HG03045 (cell line): ENCODE results near the gene NRBP1.
"Not testable (repeated sequence)": the region's sequence is repeated elsewhere in the genome, so short reads cannot be mapped to it uniquely, and the experiment has no call there.

Experiments
- ATAC-seq: cut with Tn5 transposase; IDR thresholded peaks from one replicate; pipeline ENCODE4 v1.9.1; 2021; ENCODE audit warnings: mild to moderate bottlenecking, moderate library complexity; ENCODE audit not compliant: unreplicated experiment

Gene NRBP1

DNA sequence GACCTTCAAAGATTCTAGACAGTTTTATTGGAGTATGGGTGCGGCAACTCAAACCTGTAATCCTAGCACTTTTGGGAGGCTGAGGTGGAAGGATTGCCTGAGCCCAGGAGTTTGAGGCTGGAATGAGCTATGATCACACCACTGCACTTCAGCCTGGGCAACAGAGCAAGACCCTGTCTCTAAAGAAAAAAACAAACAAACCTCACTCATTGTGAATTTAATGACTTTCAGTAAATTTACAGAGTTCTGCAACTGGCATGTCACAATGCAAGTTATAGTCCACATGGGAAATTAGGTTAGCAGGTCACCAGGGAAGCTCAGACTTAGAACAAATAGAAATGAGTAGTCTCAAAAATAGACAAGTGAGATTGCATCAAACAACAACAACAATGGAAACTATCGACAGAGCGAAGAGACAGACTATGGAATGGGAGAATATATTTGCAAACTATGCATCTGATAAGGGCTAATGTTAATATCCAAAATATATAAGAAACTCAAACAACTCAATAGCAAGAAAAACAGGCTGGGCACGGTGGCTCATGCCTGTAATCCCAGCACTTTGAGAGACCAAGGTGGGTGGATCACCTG lies 6.7 kb upstream of the NRBP1 start:
- ATAC-seq, result no peak

DNA sequence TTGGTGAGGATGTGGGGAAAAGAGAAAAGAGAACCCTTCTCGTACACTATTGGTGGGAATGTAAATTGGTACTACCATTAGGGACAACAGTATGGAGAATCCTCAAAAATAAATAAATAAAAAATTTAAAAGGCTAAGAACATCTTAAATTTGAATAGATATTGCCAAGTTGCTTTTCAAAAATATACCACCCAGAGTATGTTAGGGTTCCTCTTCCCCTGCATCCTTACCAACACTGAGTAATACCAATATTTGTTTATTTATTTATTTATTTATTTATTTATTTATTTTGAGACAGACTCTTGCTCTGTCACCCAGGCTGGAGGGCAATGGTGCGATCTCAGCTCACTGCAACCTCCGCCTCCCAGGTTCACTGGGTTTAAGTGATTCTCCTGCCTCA lies 5.5 kb upstream of the NRBP1 start:
- ATAC-seq, result no peak

DNA sequence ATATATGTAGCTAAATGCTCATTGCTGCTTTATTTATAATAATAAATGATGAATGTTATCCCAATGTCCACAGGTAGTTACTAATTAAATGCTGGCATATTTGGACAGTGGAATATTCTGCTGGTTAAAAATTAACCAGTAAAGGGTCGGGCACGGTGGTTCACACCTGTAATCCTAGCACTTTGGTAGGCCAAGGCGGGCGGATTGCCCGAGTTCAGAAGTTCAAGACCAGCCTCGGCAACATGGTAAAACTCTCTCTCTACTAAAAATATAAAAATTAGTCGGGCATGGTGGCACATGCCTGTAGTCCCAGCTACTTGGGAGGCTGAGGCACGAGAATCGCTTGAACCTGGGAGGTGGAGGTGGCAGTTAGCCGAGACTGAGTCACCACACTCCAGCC lies 3.4 kb upstream of the NRBP1 start:
- ATAC-seq, result not testable (repeated sequence)

DNA sequence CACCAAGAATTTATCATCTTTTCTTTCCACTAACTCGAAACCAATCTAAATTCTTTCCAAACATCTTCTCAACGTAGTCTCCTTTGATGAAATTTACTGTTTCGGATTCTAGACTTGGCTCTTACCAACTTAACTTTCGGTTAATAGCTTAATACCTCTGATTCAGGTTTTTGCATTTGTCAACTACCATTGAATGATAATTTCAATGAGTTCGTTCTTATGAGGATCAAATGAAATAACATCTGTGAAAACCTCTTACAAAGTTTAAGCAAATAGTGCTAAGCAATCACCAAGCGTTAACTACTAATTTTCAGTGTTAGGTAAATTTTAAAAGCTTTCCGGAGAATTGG lies 593 bp upstream of the NRBP1 start:
- ATAC-seq, result no peak

DNA sequence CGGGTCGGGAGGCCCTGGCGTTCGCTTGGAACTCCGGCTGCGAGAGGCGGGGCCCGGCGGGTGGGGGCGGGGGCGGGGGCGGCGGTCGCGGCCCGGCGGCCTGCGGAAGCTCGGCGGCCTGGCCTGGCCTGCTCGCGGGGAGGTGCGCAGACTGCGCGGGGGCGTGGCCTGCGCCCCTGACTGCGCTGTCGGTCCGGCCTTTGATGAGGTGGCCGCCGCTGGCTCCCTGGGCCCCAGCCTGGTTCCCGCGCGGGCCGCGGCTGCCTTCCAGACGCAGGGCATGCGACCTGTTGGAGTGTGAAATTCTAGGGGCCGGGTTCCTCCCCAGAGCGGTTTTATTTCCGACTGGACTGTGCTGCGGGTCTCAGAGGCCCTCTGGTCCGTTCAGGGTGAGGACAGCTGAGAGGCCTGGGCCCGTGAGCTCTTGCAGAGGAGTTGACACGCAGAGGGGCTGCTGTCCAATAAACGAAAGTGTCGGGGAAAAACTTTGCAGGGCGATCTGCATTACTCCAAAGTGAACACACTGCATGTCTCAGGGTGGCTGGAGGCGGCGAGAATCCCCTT lies 629 bp downstream of the NRBP1 start:
- peak; percentile 71 for ATAC-seq

DNA sequence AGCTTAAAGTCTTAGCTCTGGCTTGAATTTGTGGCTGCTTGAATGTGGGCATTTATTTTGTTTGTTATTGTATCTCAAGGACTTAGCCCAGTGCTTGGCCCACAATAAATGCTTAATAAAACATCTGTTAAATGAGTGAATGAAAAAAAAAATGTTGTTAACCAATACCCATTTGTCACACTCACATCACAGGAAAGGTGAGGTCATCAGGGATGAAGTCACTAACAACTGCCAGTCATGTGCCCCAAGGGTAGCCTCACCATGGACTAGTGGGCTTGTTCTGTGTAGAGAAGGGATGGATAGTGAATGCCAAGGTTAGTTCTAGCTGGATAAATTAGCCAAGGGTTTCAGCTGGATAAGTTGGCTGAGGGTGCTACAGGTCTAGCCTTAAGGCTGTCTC lies 3.0 kb downstream of the NRBP1 start:
- no peak for ATAC-seq

DNA sequence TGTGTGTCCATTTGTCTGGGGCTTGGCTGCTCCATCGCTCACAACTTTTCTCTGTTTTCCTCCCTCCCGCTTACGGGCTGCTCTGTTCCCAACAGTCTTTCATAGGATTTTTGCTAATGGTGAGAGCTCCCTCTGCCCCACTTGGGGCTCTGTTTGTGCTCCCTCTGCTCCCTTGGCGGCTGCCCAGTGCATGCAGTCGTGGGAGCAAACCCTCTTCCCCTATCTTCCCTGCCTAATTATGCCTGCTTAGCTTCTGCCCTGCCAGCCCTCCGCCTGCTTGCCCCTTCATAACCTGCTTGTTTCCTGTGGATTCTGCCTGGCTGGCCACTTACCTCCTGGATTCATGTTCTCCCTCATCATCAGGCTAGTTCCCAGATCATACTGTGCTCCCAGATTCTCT lies 7.2 kb downstream of the NRBP1 start:
- no peak for ATAC-seq

DNA sequence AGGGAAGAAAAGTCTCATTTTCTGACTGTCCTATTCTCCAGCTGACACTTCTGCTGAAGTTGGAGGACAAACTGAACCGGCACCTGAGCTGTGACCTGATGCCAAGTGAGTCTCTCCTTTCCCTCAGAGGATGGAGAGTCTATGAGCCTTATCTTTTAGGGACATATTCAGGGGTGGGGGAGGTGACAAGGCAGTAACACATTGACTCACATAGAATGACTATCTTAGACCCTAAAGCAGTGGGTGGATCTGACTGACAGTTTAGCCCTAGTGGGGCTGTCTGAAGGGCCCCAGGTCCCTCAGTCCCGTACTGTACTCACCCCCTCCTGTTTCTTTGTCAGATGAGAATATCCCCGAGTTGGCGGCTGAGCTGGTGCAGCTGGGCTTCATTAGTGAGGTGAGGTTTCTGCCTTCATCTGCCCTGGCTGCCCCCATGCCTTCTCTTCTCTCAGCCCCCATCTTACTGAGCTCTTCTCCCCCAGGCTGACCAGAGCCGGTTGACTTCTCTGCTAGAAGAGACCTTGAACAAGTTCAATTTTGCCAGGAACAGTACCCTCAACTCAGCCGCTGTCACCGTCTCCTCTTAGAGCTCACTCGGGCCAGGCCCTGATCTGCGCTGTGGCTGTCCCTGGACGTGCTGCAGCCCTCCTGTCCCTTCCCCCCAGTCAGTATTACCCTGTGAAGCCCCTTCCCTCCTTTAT lies 12.9 kb downstream of the NRBP1 start:
- no peak for ATAC-seq

DNA sequence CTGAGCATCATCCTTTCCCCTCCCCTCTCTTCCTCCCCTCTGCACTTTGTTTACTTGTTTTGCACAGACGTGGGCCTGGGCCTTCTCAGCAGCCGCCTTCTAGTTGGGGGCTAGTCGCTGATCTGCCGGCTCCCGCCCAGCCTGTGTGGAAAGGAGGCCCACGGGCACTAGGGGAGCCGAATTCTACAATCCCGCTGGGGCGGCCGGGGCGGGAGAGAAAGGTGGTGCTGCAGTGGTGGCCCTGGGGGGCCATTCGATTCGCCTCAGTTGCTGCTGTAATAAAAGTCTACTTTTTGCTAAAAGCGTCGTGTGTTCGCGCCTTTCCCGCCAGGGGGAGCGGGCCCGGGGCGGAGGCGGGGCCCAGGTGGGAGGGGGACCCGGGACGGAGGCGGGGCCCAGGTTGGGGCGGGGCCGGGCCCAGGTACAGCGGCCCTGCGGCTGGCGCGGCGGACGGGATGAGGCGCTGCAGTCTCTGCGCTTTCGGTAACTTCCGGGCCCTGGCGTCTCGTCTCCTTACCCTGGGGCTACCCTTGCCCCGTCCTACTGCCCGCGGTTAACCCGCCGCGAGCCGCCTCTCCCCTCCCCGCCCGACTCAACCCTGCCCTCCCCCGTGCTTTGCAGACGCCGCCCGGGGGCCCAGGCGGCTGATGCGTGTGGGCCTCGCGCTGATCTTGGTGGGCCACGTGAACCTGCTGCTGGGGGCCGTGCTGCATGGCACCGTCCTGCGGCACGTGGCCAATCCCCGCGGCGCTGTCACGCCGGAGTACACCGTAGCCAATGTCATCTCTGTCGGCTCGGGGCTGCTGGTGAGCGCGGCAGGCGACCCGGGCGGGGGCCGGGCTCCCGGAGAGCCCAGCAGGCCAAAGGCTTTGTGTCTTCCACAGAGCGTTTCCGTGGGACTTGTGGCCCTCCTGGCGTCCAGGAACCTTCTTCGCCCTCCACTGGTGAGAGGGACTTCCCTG lies 13.8 kb downstream of the NRBP1 start, which contains the start of gene KRTCAP3:
Gene KRTCAP3 (plus strand): TSS at position 424 of the 962 bp plus-strand sequence. CDS start 32 bp downstream, at position 456.
- ATAC-seq, result no peak

DNA sequence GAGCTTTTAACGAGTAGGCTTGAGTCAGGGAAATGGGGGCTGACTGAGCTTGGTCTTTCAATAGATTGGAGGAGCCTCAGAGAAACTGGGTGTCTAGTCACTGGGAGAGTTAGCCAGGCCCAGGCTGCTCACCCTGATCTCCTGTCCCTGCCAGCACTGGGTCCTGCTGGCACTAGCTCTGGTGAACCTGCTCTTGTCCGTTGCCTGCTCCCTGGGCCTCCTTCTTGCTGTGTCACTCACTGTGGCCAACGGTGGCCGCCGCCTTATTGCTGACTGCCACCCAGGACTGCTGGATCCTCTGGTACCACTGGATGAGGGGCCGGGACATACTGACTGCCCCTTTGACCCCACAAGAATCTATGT lies 14.5 kb downstream of the NRBP1 start:
- no peak for ATAC-seq

DNA sequence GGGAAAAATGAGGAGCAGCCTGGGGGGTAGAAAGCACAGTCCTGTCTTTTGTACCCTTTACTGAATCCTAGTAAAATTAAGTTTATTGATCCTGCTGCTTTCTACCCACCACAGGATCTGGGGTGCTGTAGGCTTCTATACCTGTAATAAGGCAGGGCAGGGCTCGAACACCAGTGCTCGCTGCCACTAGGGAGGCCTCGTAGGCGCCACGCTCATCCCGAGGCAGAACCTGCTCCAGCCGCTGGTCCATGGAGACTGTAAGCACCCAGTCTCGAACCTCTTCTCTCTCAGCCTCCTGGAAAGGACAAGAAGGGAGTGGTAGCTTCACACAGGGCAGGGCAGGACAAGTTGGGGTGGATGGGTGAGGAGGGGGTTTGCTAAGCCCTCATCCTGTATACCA lies 16.7 kb downstream of the NRBP1 start:
- no peak for ATAC-seq

DNA sequence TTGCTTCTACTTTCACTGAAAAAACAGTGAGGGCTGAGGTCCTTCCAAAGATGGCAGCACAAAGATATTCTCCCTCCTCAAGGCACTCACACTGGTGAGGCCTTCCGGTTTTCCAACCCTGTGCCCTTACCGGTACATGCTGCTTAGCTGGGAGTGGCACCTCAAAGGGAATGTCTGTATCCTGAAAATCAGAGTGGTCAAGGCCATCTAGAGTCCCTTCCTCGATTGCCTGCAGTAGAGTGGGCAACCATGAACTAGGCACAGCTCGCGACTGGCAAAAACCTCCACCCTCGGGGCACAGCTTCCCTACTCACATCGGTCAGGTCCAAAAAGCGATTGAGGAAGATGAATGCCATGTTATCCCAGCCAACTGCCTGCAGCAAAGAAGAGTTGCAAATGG lies 17.2 kb downstream of the NRBP1 start:
- ATAC-seq, result no peak

DNA sequence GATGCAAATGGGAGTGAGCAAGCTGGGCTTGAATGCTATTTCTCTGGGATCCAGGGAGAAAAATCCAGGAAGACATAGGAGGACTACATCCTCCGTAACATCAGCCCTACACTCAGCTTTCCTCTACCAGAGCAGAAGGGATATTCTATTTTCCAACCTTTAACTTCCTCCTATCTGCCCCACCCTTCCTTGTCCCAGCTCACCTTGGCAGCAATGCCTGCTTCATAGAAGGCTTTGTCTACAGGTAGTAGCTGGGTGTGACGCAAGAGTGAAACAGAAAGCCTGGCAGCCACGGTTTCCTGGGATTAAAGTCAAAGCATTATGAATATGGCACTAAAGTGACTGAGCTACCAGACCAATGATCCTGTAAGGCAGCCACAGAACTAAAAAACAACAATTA lies 17.6 kb downstream of the NRBP1 start:
- ATAC-seq, result no peak

DNA sequence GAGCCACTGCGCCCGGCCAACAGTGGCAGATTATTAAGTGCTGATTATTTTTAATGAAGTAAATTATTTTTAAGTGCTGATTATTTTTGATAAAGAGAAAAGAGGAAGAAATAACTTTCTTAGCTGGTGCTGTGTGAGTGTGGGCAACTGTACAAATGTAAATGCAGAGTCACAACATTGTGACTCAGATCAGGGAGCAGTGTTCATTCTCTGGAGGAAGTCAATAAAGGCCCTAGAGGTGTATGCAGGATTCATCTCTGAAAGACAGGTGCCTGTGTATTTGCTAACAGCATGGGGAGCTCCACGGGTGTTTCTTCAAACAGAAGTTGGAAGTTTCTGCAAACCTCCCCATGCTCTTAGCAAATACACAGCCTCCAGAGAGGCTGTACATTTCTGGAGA lies 19.9 kb downstream of the NRBP1 start:
- ATAC-seq, result no peak

DNA sequence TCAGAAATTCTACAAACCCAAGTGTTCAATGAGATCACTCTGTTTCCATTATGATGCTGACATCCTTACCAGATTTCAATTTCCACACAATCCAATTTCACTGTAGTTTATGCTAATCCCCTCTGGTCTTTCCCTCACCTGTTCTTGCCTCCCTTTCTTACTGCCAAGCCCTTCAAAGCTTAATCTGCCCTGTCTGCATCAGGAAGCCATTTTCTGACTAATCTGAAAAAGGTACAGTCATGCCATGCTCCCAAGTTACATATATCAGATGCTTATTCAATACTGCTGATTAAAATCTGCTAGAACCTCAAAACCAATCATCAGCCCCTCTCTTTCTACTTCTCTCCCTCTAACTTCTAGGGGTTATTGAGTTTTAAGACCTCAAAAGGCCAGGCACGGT lies 22.7 kb downstream of the NRBP1 start:
- no peak for ATAC-seq

DNA sequence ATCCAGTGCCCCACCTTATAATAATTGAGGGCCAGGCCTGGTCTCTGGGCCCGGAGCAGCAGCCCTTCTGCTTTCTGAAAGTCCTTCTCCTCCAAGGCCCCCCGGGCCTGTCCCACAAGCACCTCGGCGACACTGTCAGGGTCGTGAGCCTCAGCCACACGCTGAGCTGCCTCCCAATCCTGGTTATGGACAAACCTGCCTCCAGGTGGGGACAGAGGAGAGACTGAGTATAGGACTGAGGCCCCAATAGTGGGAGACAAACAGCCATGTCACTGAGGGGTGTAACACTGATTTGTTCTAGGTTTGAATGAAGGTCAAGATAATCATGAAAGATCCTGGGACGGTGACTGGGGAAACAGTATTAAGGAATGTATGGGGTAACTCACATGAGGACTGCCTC lies 25.5 kb downstream of the NRBP1 start:
- ATAC-seq, result no peak

DNA sequence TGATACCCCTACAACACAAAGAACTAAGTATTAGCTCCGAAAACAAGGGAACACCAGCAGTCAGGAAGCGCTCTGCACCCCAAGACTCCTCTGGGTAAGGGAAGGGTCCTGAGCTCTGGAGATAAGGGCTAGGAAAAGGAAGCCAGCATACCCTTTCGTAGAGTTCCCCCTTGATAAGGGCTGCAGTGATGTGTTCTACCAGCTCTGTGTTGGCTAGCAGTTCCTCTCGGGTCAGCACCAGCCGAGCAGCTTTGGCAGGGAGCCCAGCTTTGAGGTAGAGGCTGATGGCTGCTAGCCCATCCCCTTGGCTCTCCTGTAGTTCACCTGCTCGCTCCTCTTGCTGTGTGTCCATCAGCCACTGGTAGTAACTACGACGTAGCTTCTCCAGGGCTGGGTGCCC lies 32.7 kb downstream of the NRBP1 start:
- ATAC-seq, result no peak

DNA sequence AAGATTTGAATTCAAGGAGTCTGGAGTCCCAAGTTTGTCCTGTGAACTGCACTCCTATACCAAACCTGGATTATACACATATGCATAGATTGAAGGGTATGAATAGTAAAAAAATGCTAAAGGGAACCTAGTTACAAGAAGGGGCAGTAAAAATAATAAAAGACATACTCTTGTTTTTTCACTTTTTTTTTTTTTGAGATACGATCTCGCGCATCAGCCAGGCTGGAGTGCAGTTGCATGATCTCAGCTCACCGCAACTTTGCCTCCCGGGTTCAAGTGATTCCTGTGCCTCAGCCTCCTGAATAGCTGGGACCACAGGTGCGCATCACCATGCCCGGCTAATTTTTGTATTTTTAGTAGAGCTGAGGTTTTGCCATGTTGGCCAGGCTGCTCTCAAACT lies 36.0 kb downstream of the NRBP1 start:
- no peak for ATAC-seq

DNA sequence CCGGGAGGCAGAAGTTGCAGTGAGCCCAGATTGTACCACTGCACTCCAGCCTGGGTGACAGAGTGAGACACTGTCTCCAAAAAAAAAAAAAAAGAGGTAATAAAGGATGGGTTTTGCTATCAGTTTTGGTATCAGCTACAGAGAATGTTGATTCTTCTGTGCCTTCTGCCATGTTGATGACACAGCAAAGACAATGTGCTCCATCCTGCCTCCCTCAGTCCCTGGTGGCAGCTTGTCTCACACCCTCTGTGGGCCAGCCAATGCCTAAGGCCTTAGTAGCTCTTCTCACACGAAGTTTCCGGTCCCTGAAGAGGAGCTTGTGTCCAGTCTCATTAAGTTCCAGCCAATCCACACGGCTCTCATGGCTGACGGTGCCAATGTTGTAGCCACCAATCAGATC lies 43.5 kb downstream of the NRBP1 start:
- no peak for ATAC-seq

DNA sequence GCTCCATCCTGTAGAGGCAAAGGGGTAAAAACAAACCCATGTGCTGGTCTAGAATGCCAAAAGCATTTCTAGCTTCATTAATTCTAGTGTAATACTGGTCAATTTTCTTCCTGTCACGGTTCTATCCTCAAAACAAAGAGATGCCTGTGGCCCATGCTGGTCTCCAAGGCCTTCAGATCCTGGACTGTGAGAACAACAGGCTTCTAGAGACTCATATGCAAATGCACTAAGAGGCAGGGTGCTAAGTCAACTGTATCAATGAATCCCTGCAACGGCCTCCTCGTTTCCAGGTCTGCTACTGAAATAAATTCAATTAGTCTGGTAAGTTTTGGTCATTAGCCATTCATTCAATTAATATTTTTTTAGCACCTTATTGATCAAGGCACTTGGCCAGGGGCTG lies 57.1 kb downstream of the NRBP1 start:
- no peak for ATAC-seq

DNA sequence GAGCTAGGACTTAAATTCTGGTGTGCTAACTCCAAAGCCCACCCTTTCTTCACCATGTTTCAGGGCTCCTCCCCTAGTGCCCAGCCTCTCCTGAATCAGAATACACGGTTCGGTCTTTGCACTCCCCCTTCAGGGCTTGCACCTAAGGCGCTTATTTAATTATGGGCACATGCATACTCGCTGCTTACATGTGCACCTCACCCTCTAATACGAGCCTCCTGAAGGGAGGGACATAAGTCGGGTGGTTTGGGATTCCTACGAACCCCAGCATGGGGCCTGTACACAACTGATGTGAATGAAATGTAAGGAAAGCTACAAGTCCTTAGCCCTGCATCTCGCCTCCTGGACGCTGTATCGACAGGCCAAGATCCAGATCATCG lies 60.7 kb downstream of the NRBP1 start:
- no peak for ATAC-seq
